ENCODE measurements around the gene HSPB7. TPM values are rescaled to one million over a fixed set of nuclear protein-coding genes. Genes with fewer than 3 reads are reported as not detected.
"Not testable (repeated sequence)": the region's sequence is repeated elsewhere in the genome, so short reads cannot be mapped to it uniquely, and the experiment has no call there.

The HSPB7 gene
- total and polyA plus RNA-seq, 2 donors (not counting 3 experiments of a cell fraction or from before 2014, with no cell fraction given): not detected

GRCh38 chr1:16029288-16029687, 11.4 kb upstream of the HSPB7 start:
- FAIRE-seq (no peak), DNase-seq (ENCODE audit: low read depth, low spot score) (no peak)
- no peaks in the 10 kb centered on the region for H3K4me1 ChIP-seq (ENCODE audit: control insufficient read depth, extremely low read depth, insufficient read depth, low read length)
- H4K20me1 ChIP-seq (replicated peaks; ENCODE audit: control insufficient read depth, extremely low read depth, insufficient read depth, low read length): no peaks in the 10 kb centered on the region
- intact Hi-C loops (cut with micrococcal nuclease) (no loop called here), dilution Hi-C loops (cut with MboI; ENCODE audit: extremely low pct_ligation_motif_present, low sequenced_read_pairs) (no loop called here)
- H2AFZ ChIP-seq (ENCODE audit: low read depth, low read length): no peak overlapping the region
- no peak overlapping the region for H3K4me3 ChIP-seq (replicated peaks in 1 of 3; ENCODE audit: insufficient read depth in 1 of 3, low read depth in 1 of 3, low read length in 3 of 3)
- H3K36me3 ChIP-seq (ENCODE audit: control insufficient read depth in 2 of 2, extremely low read depth in 1 of 2, insufficient read depth in 2 of 2, low read length in 2 of 2): no peaks in the 10 kb centered on the region
- H3K79me2 ChIP-seq (ENCODE audit: control insufficient read depth, insufficient read depth, low read length): no peaks in the 10 kb centered on the region
- H3K9ac ChIP-seq (replicated peaks; ENCODE audit: extremely low read depth, insufficient read depth, low read length): no peak overlapping the region
- no TSS peak for BruUV-seq (replicated peaks)
- no peaks in the 10 kb centered on the region for H3K9me1 ChIP-seq (replicated peaks; ENCODE audit: control insufficient read depth, extremely low read depth, insufficient read depth, low read length)
- no peaks in the 10 kb centered on the region for H3K9me3 ChIP-seq (replicated peaks; ENCODE audit: control insufficient read depth, insufficient read depth, low read length)
- ChIA-PET CTCF (no interaction called here), POLR2A (no interaction called here)
- TF ChIP-seq MYC (IDR thresholded peaks at IDR 0.05; ENCODE audit: low read depth, low read length): no peak
- TF ChIP-seq GATA2 (IDR thresholded peaks at IDR 0.05; ENCODE audit: insufficient read depth, insufficient read length, low read depth, low read length): no peak
- no peak for TF ChIP-seq CTCF (IDR thresholded peaks at IDR 0.05; ENCODE audit: extremely low read depth in 1 of 2, insufficient read depth in 1 of 2, low read depth in 1 of 2, low read length in 2 of 2)
- TF ChIP-seq JUN (IDR thresholded peaks at IDR 0.05; ENCODE audit: borderline replicate concordance, insufficient read depth, insufficient read length, low read depth): no peak
- no peak for TF ChIP-seq FOS (IDR thresholded peaks at IDR 0.05; ENCODE audit: borderline replicate concordance, insufficient read depth, low read length)
- no peak for TF ChIP-seq POLR2A (IDR thresholded peaks at IDR 0.05; ENCODE audit: low read depth, low read length)
- no peak for TF ChIP-seq MAX (IDR thresholded peaks at IDR 0.05; ENCODE audit: insufficient read depth, insufficient read length)
- TF ChIP-seq EZH2 (IDR thresholded peaks at IDR 0.05; ENCODE audit: borderline replicate concordance, low read depth, low read length, severe bottlenecking): no peak
- no peak for TF ChIP-seq POLR2AphosphoS5 (IDR thresholded peaks at IDR 0.05; ENCODE audit: insufficient read depth, low read depth, low read length)
- H3K27ac ChIP-seq (ENCODE audit: insufficient read depth, low read depth, low read length): no peak overlapping the region
- no peaks in the 10 kb centered on the region for H3K27me3 ChIP-seq (ENCODE audit: control insufficient read depth in 2 of 2, insufficient read depth in 2 of 2, low read length in 2 of 2)
- H3K4me2 ChIP-seq (ENCODE audit: insufficient read depth, low read length): no peak overlapping the region

- BruUV-seq (replicated peaks); intact Hi-C loops (cut with micrococcal nuclease); H3K79me2 ChIP-seq (ENCODE audit: control insufficient read depth, insufficient read depth, low read length); H3K4me2 ChIP-seq (ENCODE audit: insufficient read depth, low read length); dilution Hi-C loops (cut with MboI; ENCODE audit: extremely low pct_ligation_motif_present, low sequenced_read_pairs); H3K4me3 ChIP-seq (replicated peaks in 1 of 3; ENCODE audit: insufficient read depth in 1 of 3, low read depth in 1 of 3, low read length in 3 of 3); H3K27me3 ChIP-seq (ENCODE audit: control insufficient read depth in 2 of 2, insufficient read depth in 2 of 2, low read length in 2 of 2); DNase-seq (ENCODE audit: low read depth, low spot score); H2AFZ ChIP-seq (ENCODE audit: low read depth, low read length); H3K9me1 ChIP-seq (replicated peaks; ENCODE audit: control insufficient read depth, extremely low read depth, insufficient read depth, low read length); H3K27ac ChIP-seq (ENCODE audit: insufficient read depth, low read depth, low read length); H3K36me3 ChIP-seq (ENCODE audit: control insufficient read depth in 2 of 2, extremely low read depth in 1 of 2, insufficient read depth in 2 of 2, low read length in 2 of 2); H4K20me1 ChIP-seq (replicated peaks; ENCODE audit: control insufficient read depth, extremely low read depth, insufficient read depth, low read length); H3K4me1 ChIP-seq (ENCODE audit: control insufficient read depth, extremely low read depth, insufficient read depth, low read length); H3K9ac ChIP-seq (replicated peaks; ENCODE audit: extremely low read depth, insufficient read depth, low read length); POLR2A ChIA-PET; H3K9me3 ChIP-seq (replicated peaks; ENCODE audit: control insufficient read depth, insufficient read depth, low read length); FAIRE-seq: not testable (repeated sequence)
- CTCF ChIA-PET: interaction anchor here (1.1 to 1.6 kb wide), 2 partner anchors 213 to 237 kb away, joined by 3 to 4 read pairs; no protein-coding TSS in a partner anchor
Measured at GRCh38 chr1:16029003-16029268, 11.1 kb upstream of the HSPB7 start.

All from endothelial cell of umbilical vein (primary cell).